GM12872 (cell line): ENCODE data around the gene SLC41A3.

Experiments used
- TF ChIP-seq, protein P1 (sequence below): IDR thresholded peaks from 3 replicates; pipeline ENCODE4 v1.5.1; 2011; ENCODE audit warnings: low read depth, mild to moderate bottlenecking, low read length, moderate library complexity; ENCODE audit not compliant: insufficient read depth

SLC41A3 gene

GRCh38 chr3:126057936-126058335, 26.0 kb downstream of the SLC41A3 start:
- TF ChIP-seq, protein P1, sequence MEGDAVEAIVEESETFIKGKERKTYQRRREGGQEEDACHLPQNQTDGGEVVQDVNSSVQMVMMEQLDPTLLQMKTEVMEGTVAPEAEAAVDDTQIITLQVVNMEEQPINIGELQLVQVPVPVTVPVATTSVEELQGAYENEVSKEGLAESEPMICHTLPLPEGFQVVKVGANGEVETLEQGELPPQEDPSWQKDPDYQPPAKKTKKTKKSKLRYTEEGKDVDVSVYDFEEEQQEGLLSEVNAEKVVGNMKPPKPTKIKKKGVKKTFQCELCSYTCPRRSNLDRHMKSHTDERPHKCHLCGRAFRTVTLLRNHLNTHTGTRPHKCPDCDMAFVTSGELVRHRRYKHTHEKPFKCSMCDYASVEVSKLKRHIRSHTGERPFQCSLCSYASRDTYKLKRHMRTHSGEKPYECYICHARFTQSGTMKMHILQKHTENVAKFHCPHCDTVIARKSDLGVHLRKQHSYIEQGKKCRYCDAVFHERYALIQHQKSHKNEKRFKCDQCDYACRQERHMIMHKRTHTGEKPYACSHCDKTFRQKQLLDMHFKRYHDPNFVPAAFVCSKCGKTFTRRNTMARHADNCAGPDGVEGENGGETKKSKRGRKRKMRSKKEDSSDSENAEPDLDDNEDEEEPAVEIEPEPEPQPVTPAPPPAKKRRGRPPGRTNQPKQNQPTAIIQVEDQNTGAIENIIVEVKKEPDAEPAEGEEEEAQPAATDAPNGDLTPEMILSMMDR, result no peak

- TF ChIP-seq, protein P1, result no peak
Observed at GRCh38 chr3:126057501-126057819, 26.5 kb downstream of the SLC41A3 start.

DNA sequence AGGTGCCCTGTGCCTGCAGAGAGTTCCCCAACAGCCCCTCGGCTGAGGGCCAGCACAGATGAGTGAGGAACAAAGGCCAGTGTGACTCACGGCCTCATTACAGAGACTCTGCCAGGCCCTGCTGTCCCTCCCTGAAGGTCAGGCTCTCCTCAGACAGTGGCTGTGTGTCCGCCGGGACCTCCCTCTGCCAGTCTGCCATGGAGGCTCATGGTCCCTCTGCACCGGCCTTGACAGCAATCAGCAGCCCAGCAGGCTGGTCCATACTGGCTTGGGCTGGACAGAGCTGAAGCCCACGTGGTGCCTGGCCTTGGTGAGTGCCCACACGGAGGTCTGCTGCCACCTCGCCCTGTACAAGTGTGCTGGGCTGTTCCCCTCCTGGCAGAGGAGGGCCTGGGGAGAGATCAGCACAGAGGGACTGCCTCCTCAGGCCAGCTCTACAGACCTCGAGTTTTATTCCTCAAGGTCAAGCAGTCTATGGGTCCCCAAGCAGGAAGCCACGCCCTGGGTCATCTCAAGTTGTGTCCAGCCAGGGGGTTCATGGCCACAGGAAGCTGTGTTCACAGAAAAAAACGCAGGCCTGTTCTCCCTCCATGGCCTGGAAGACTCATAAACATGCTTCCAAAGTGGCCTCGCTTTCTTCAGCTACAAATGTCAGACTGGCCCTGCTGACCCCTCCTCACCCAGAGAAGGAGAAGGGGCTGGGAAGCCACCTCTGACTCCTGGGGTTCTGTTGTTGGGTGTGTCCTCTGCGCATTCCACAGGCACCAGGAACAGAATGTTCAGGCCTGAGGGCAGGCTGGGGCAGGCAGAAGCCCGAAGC, 27.0 kb downstream of the SLC41A3 start:
- TF ChIP-seq, protein P1, result no peak

DNA sequence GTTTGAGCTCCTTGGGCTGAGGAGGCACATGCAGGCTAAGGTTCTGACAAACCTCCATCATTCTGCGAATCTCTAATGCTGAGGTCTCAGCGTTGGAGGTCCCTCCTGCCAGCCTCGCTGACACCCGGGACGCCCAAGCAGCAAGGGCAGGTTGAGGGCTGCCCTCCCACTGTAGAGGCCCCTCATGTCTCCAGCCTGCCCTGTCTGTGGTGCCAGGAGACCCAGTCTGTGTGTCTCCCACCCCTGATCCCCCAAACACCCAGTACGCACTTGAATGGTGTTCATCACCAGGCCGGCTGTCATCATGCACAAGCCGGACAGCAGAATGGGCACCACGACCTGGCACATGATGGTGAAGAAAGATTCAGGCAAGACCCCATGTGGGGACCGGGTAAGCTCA, 27.8 kb downstream of the SLC41A3 start:
- TF ChIP-seq, protein P1, result no peak

DNA sequence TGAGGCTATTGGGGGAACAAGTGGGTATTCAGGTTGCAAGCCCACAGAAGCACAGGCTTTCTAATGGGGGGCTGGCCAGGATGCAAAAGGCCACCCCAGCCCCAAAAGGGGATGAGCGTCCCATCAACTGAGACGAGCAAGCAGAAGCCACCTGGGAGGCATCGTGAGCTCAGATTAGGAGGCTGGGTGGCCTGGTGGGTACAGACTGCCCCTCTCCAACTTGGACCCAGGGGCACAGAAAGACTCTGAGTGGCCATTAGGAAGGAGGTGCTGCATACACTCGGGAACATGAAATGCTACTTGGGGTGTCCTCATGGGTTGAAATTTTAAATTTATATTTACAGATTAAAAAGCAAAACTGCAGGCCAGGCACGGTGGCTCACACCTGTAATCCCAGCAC, 29.1 kb downstream of the SLC41A3 start:
- TF ChIP-seq, protein P1, result no peak

DNA sequence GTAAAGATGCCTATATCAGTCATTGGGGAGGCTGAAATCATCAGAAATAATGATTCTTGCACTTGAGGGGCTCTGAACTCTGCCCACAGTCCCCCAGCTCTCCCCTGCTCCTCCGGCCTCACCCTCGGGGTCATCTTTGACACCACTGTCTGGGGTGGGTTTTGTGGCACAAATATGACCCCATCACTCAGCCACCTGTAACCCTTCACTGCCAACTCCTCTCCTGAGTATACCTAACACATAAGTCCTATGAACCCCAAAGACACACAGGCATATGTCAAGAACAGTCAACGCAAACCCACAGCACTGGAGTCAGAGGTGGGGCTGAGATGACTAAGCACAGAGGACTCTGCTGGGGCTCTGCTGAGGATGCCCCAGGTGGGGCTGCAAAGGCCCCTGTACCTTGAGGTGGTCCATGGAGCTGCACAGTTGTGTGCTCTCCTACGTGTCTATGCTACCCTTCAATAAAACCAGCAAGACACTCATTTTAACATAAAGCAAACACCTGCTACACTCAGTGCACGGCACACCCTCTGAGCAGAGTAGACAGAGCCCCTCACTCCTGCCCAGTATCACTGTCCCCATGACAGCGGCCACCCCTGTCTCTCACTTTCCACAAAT, 29.9 kb downstream of the SLC41A3 start:
- TF ChIP-seq, protein P1, result no peak

- TF ChIP-seq, protein P1, result no peak
Observed at GRCh38 chr3:126053513-126053912, 30.4 kb downstream of the SLC41A3 start.
